GM20000 (cell line): ENCODE data around the gene MYOCD.

Experiments
- DNase-seq: peaks from one replicate; pipeline ENCODE4 v3.0.0; 2012; ENCODE audit warnings: low spot score
- TF ChIP-seq, protein P1 (sequence below): IDR thresholded peaks from 2 replicates; pipeline ENCODE4 v1.5.1; 2012; ENCODE audit warnings: mild to moderate bottlenecking, control low read depth; ENCODE audit errors: extremely low read depth, missing control alignments

MYOCD gene

DNA sequence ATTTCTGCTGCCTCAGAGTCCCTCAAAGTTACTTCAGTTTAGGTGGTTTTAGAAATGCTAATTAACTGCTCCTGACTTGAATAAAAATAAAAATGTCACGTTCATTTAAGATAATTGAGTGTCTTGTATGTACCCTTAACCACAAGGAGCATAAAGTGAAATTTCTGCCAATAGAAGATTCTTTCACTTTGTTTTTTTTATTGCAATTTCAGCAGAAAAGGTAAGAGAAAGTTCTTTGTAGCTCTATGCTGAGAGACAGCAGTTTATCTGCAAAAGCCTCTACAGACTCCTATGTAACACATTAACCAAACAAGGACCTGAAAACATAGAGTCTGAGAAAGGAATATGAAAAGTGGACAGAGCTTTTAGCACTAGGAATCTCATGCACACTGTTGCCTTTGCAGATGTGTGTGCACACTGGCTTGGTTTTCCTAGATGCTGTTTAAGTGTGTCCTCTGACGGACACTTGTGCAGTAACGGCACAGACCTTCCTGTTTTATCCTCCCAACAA, 135.2 kb downstream of the MYOCD start:
- DNase-seq: no peak

DNA sequence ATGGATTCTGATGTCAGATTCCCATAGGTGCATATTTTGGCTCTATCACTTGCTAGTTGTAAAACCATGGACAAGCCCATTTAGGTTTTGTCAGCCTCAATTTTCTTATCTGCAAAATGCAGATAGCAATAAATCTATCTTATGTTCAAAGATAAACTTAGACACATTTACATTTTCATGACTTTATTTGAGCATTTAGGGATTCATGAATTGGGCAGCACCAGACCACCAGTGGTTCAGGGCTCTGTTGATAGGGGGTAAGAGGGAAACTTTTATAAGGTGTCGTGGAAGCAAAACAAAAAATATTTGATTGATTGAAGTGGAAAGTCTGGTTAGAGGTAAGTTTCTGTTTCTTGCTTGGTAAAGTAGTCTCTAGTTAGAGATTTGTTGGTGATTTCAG, 140.9 kb downstream of the MYOCD start:
- DNase-seq: no peak
- TF ChIP-seq, protein P1, sequence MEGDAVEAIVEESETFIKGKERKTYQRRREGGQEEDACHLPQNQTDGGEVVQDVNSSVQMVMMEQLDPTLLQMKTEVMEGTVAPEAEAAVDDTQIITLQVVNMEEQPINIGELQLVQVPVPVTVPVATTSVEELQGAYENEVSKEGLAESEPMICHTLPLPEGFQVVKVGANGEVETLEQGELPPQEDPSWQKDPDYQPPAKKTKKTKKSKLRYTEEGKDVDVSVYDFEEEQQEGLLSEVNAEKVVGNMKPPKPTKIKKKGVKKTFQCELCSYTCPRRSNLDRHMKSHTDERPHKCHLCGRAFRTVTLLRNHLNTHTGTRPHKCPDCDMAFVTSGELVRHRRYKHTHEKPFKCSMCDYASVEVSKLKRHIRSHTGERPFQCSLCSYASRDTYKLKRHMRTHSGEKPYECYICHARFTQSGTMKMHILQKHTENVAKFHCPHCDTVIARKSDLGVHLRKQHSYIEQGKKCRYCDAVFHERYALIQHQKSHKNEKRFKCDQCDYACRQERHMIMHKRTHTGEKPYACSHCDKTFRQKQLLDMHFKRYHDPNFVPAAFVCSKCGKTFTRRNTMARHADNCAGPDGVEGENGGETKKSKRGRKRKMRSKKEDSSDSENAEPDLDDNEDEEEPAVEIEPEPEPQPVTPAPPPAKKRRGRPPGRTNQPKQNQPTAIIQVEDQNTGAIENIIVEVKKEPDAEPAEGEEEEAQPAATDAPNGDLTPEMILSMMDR: no peak

More for the DNA sequence above, 135.2 kb downstream of the MYOCD start:
- TF ChIP-seq, protein P1: no peak

DNA sequence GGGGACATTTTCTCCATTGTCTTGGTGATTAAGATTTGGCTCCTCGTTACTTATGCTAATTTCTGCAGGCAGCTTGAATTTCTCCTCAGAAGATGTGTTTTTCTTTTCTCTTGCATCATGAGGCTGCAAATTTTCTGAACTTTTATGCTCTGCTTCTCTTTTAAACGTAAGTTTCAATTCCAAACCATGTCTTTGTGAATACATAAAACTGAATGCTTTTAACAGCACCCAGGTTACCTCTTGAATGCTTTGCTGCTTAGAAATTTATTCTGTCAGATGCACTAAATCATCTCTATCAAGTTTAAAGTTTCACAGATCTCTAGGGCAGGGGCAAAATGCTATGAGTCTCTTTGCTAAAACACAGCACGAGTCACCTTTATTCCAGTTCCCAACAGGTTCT, 143.0 kb downstream of the MYOCD start:
- TF ChIP-seq, protein P1: no peak
- no peak for DNase-seq

DNA sequence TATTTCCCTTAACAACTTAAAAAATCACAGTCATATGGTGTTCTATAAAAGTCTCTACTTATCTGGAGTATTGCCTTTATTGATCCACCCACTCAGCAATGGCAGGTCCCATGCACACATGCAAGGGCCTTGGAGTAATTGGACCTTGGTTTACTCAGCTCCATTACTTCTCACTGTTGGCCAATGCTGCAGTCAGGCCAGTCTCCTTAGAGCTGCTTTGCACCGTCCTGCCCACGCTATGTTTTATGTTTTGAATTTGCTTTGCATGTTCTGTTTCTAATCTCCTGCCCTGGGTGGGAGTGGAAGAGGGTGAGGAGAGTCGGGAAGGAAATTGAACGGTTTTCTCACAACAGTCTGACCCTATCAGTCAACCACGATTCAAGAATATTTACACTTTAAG, 147.2 kb downstream of the MYOCD start:
- TF ChIP-seq, protein P1: no peak
- no peak for DNase-seq

DNA sequence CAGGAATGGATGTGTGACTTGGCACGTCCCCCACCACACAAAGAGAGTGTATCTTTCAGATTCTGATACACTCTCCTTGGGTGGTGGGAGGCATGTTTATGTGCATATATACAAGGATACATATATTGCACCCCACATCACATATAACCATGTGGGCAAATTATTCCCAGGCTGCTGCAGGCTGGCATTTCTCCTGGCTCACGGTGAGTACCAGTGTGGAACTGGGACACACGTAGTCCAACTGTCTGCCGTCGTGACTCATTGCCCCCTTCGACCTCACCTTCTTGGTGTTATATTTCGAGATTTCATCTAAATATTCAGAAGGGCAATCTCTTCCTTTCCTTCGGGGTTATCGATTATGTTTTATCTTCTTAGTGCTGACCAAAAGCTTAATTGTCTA, 148.0 kb downstream of the MYOCD start:
- TF ChIP-seq, protein P1: no peak

DNA sequence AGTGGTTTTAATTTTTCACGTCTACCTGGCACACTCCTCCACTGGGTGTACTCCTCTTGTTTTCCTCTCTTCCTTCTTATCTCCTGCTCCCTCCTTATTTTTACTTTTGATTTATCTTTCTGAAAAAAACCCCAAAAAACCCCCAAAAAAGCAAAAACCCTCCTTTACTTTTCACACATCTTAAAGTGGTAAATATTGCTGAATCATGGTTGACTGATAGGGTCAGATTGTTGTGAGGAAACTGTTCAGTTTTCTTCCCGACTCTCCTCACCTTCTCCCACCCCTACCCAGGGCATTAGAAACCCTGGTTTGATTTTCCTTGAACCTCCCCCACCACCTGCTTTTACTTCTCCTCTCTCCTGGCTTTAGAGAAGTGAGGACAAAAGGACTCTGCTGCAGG, 149.0 kb downstream of the MYOCD start:
- no peak for DNase-seq
- TF ChIP-seq, protein P1: no peak

More for the DNA sequence above, 148.0 kb downstream of the MYOCD start:
- no peak for DNase-seq

DNA sequence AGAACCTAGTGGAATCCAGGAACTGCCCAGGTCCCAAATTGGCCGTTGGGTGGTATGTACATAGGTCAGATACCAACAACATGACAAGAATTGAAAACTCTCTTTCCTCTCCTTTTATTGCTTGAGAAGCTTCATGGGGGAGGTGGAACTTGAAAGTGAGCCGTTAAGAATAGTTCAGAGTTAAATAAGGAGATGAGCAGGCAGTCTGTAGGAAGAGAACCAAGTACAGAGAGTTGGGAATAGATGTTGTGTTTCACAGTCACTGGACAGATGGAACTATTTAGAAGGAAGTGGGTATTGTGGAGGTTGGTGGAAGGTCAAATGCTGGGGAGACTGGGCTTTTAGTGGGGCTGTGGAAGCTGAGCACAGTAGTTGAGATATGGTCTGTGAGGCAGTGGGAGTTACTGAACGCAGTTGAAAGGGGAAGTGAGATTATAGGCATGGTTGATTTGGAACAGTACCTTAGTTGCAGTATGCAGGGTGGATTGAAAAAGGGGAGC, 150.0 kb downstream of the MYOCD start:
- TF ChIP-seq, protein P1: no peak
- DNase-seq: peak; percentile 60
